SU-DHL-6 (cell line): ENCODE results near the gene HIVEP3.

Experiments used
- H2AFZ ChIP-seq: fragments of 200-600 bp; sonication (generic); 2 replicates; pipeline ENCODE4 v1.6.1; 2014; ENCODE audit warnings: low read depth, mild to moderate bottlenecking, moderate library complexity, mixed read lengths, antibody characterized with exemption, low read length; ENCODE audit not compliant: severe bottlenecking
- H3F3A ChIP-seq: fragments of 200-600 bp; shearing (Covaris generic); 2 replicates; pipeline ENCODE4 v1.6.0; 2016; ENCODE audit warnings: antibody characterized with exemption, mild to moderate bottlenecking; ENCODE audit not compliant: insufficient read depth
- H3K27ac ChIP-seq: fragments of 200-600 bp; sonication (generic); 2 replicates; pipeline ENCODE4 v1.5.1; 2016; ENCODE audit warnings: low read depth, mild to moderate bottlenecking, low read length, moderate library complexity, mixed read lengths
- H3K27me3 ChIP-seq: fragments of 200-600 bp; sonication (generic), shearing (Covaris generic); 2 replicates; pipeline ENCODE4 v1.6.0; 2014; ENCODE audit warnings: mild to moderate bottlenecking, low read length
- H3K36me3 ChIP-seq: fragments of 200-600 bp; sonication (generic); 2 replicates; pipeline ENCODE4 v1.6.1; 2014; ENCODE audit warnings: mild to moderate bottlenecking, low read length, mixed read lengths
- H3K4me2 ChIP-seq: fragments of 300-600, 200-600 bp; shearing (Covaris generic), sonication (generic); 2 replicates; pipeline ENCODE4 v1.6.0; 2014; ENCODE audit warnings: low read length, low read depth, mild to moderate bottlenecking; ENCODE audit not compliant: poor library complexity, severe bottlenecking
- H3K4me3 ChIP-seq: fragments of 200-600 bp; sonication (generic); 2 replicates; pipeline ENCODE4 v1.5.1; 2014; ENCODE audit warnings: antibody characterized with exemption, low read length, mild to moderate bottlenecking, mixed read lengths; ENCODE audit not compliant: insufficient read depth, poor library complexity, severe bottlenecking
- H3K79me2 ChIP-seq: fragments of 200-600 bp; sonication (generic); 2 replicates; pipeline ENCODE4 v1.6.1; 2014; ENCODE audit warnings: mild to moderate bottlenecking, low read length, moderate library complexity; ENCODE audit not compliant: insufficient read depth
- H3K9ac ChIP-seq: fragments of 200-600 bp; sonication (generic); 2 replicates; pipeline ENCODE4 v1.7.0; 2014; ENCODE audit warnings: mild to moderate bottlenecking, low read length
- H3K9me2 ChIP-seq: fragments of 200-600 bp; sonication (generic); replicated peaks from 2 replicates; pipeline ENCODE4 v1.6.1; 2014; ENCODE audit warnings: low read length; ENCODE audit not compliant: insufficient read depth
- H3K9me3 ChIP-seq: fragments of 200-600 bp; sonication (generic); 2 replicates; pipeline ENCODE4 v1.6.1; 2014; ENCODE audit warnings: low read length, mixed read lengths; ENCODE audit not compliant: insufficient read depth
- H4K20me1 ChIP-seq: fragments of 200-600 bp; sonication (generic); 2 replicates; pipeline ENCODE4 v1.6.1; 2014; ENCODE audit warnings: low read depth, mild to moderate bottlenecking, antibody characterized with exemption, low read length, moderate library complexity, mixed read lengths
- EZH2phosphoT487 ChIP-seq: fragments of 200-600 bp; sonication (generic), shearing (Covaris generic); conservative IDR thresholded peaks from 2 replicates; pipeline ENCODE4 v1.6.1; 2018; ENCODE audit warnings: mild to moderate bottlenecking, antibody characterized with exemption, low read length, moderate library complexity, mixed read lengths
- TF ChIP-seq, protein P1 (sequence below): fragments of 200-600 bp; sonication (generic); IDR thresholded peaks from one replicate; pipeline ENCODE4 v1.5.1; 2017; ENCODE audit warnings: antibody characterized with exemption, mild to moderate bottlenecking, low read length, moderate library complexity; ENCODE audit not compliant: insufficient read depth, poor library complexity, severe bottlenecking

Gene HIVEP3

GRCh38 chr1:41700581-41700980, 218.1 kb downstream of the HIVEP3 start:
- no peak overlapping the region for H2AFZ ChIP-seq
- H3K4me2 ChIP-seq, result no peak overlapping the region
- no peaks in the 10 kb centered on the region for H3K9me2 ChIP-seq
- TF ChIP-seq EZH2phosphoT487, result no peak
- TF ChIP-seq, protein P1, sequence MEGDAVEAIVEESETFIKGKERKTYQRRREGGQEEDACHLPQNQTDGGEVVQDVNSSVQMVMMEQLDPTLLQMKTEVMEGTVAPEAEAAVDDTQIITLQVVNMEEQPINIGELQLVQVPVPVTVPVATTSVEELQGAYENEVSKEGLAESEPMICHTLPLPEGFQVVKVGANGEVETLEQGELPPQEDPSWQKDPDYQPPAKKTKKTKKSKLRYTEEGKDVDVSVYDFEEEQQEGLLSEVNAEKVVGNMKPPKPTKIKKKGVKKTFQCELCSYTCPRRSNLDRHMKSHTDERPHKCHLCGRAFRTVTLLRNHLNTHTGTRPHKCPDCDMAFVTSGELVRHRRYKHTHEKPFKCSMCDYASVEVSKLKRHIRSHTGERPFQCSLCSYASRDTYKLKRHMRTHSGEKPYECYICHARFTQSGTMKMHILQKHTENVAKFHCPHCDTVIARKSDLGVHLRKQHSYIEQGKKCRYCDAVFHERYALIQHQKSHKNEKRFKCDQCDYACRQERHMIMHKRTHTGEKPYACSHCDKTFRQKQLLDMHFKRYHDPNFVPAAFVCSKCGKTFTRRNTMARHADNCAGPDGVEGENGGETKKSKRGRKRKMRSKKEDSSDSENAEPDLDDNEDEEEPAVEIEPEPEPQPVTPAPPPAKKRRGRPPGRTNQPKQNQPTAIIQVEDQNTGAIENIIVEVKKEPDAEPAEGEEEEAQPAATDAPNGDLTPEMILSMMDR, result no peak
- H3K9me3 ChIP-seq, result no peaks in the 10 kb centered on the region
- no peaks in the 10 kb centered on the region for H3K27me3 ChIP-seq
- H4K20me1 ChIP-seq, result no peaks in the 10 kb centered on the region
- no peak overlapping the region for H3K27ac ChIP-seq
- no peak overlapping the region for H3K4me3 ChIP-seq
- no peaks in the 10 kb centered on the region for H3K36me3 ChIP-seq
- no peaks in the 10 kb centered on the region for H3F3A ChIP-seq
- no peaks in the 10 kb centered on the region for H3K79me2 ChIP-seq
- H3K9ac ChIP-seq, result no peak overlapping the region

DNA sequence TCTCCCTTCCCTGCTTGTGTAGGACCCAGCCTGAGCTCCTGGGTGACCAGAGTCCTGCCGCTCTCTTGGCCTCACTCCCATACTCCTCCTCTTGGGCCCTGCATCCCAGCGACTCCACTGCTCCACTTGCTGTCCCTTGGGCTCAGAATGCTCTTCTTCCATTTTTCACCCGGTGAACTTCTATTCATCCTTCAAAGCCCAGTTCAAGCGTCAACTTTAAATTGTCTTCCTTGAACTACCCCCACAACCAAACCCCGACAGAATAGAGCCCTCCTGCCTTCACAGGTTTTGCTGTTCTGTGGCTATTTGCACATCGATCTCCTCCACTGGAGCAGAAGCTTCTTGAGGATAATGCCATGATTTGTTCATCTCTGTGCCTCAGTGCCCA, 218.9 kb downstream of the HIVEP3 start:
- H2AFZ ChIP-seq, result no peak overlapping the region
- no peaks in the 10 kb centered on the region for H3K9me2 ChIP-seq
- H3K4me3 ChIP-seq, result no peak overlapping the region
- no peak overlapping the region for H3K4me2 ChIP-seq
- TF ChIP-seq, protein P1, result no peak
- no peak for TF ChIP-seq EZH2phosphoT487
- no peaks in the 10 kb centered on the region for H3K9me3 ChIP-seq
- no peaks in the 10 kb centered on the region for H4K20me1 ChIP-seq
- H3K9ac ChIP-seq, result no peak overlapping the region
- no peaks in the 10 kb centered on the region for H3K79me2 ChIP-seq
- no peak overlapping the region for H3K27ac ChIP-seq
- no peaks in the 10 kb centered on the region for H3F3A ChIP-seq
- no peaks in the 10 kb centered on the region for H3K27me3 ChIP-seq
- no peaks in the 10 kb centered on the region for H3K36me3 ChIP-seq

DNA sequence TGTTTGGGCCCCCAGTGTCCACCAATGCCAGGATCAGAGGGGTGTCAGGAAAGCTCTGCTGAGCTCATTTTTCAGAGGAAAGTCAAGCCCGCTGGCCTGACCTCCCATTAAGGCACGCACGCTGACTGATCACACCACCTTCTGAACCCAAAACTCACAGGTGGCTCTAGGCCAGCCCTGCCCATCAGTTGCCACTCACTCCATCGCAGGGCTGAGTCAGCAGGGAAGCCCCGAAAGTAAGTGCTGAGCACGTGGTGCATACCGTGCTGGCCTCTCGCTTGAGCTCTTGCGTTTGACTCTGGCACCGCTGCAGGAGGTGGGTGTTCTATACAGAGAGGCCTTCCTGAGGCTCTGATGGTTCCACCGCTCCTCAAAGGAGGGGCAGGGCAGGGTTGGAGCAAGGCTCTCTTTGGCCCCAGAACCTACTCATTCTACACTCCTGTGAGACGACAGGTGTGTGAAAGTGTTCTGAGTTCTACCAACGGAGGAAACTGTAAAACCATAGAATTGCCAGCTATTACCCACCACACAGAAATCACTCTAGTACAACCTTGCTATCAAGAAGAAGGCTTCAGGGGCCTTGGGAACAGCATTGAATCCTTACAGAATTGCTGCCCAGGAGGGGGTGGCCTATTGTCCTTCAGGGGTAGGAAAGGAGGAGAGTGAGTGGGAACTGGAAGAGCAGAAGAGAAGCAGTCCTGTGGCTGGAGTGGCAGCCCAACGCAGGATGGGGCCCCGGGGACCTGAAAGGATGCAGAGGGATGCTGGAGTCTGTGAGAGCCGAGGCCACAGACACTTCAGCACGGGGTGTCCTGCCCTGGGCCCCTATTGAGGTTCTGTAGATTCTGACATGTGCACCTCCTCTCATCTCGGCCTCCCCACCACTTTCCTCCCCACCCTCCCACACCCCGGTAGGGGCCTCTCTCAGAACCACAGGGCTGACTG, 219.5 kb downstream of the HIVEP3 start:
- Histone ChIP-seq H3K4me3 (no peak overlapping the region), H3K9me2 (no peaks in the 10 kb centered on the region), H3K79me2 (no peaks in the 10 kb centered on the region), H3K9me3 (no peaks in the 10 kb centered on the region), H3F3A (no peaks in the 10 kb centered on the region), H3K4me2 (no peak overlapping the region), H3K27me3 (no peaks in the 10 kb centered on the region), H2AFZ (no peak overlapping the region), H3K36me3 (no peaks in the 10 kb centered on the region), H3K27ac (no peak overlapping the region), H4K20me1 (no peaks in the 10 kb centered on the region), H3K9ac (no peak overlapping the region)
- TF ChIP-seq, protein P1, result no peak
- TF ChIP-seq EZH2phosphoT487, result no peak
